DND-41 (cell line): Measurements from ENCODE around the gene ESYT2.

Experiments used
- CTCF ChIP-seq: IDR thresholded peaks from 2 replicates; pipeline ENCODE4 v1.5.1; 2012; ENCODE audit warnings: borderline replicate concordance, low read length, moderate library complexity, mild to moderate bottlenecking; ENCODE audit not compliant: poor library complexity, severe bottlenecking; ENCODE audit errors: extremely low read depth
- EZH2 ChIP-seq: IDR thresholded peaks from 3 replicates; pipeline ENCODE4 v1.6.1; 2012; ENCODE audit warnings: borderline replicate concordance, low read depth, mild to moderate bottlenecking, moderate library complexity, low read length, inconsistent platforms; ENCODE audit not compliant: severe bottlenecking

GRCh38 chr7:158735935-158736334, 93.4 kb downstream of the ESYT2 start:
- TF ChIP-seq CTCF (no peak), EZH2 (no peak)
